Measurements from ENCODE around the gene ZYG11B.
"Not testable (repeated sequence)": the region's sequence is repeated elsewhere in the genome, so short reads cannot be mapped to it uniquely, and the experiment has no call there.

DNA sequence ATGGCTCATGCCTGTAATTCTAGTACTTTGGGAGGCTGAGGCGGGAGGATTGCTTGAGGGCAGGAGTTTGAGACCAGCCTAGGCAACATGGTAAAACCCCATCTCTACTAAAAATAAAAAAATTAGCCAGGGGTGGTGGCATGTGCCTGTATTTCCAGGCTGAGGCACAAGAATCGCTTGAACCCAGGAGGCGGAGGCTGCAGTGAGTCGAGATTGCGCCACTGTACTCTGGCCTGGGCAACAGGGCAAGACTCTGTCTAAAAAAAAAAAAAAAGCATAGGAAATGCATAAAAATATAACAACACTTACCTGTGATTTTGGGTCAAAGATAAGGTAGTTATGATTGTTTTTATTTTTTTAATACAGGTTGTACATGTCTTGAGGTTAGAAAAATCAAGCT, 94.6 kb downstream of the ZYG11B start:
- TF ChIP-seq, protein P1, sequence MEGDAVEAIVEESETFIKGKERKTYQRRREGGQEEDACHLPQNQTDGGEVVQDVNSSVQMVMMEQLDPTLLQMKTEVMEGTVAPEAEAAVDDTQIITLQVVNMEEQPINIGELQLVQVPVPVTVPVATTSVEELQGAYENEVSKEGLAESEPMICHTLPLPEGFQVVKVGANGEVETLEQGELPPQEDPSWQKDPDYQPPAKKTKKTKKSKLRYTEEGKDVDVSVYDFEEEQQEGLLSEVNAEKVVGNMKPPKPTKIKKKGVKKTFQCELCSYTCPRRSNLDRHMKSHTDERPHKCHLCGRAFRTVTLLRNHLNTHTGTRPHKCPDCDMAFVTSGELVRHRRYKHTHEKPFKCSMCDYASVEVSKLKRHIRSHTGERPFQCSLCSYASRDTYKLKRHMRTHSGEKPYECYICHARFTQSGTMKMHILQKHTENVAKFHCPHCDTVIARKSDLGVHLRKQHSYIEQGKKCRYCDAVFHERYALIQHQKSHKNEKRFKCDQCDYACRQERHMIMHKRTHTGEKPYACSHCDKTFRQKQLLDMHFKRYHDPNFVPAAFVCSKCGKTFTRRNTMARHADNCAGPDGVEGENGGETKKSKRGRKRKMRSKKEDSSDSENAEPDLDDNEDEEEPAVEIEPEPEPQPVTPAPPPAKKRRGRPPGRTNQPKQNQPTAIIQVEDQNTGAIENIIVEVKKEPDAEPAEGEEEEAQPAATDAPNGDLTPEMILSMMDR (IDR thresholded peaks at IDR 0.05) = not testable (repeated sequence)
- TF ChIP-seq POLR2A (IDR thresholded peaks at IDR 0.05) = not testable (repeated sequence)

Data from esophagus squamous epithelium (tissue), 4 donors.